HCT116 (cell line): Measurements from ENCODE around the gene CT45A8.

Experiments
- ATF3 ChIP-seq: IDR thresholded peaks from 2 replicates; pipeline ENCODE4 v1.6.1; 2012
- CTCF ChIP-seq, 3 experiments: fragments of 200-600 bp in 1 of 3; sonication (generic) in 1 of 3; IDR thresholded peaks in 2 of 3; conservative IDR thresholded peaks in 1 of 3; 2 replicates each; pipeline ENCODE4 v1.5.1; 2012 to 2017; ENCODE audit warnings: low read depth in 2 of 3, low read length in 2 of 3, antibody characterized with exemption in 1 of 3, borderline replicate concordance in 1 of 3, control low read depth in 1 of 3, mild to moderate bottlenecking in 1 of 3, mixed read lengths in 1 of 3, mixed run types in 1 of 3, moderate library complexity in 1 of 3; ENCODE audit not compliant: insufficient read depth in 1 of 3
- EZH2 ChIP-seq: fragments of 200-600 bp; sonication (generic); IDR thresholded peaks from 2 replicates; pipeline ENCODE4 v1.6.1; 2017; ENCODE audit warnings: antibody characterized with exemption, mixed run types
- EZH2phosphoT487 ChIP-seq: fragments of 200-600 bp; IDR thresholded peaks from 2 replicates; pipeline ENCODE4 v1.6.1; 2018; ENCODE audit warnings: antibody characterized with exemption, borderline replicate concordance
- JUND ChIP-seq: IDR thresholded peaks from 2 replicates; pipeline ENCODE4 v1.6.1; 2012
- MAX ChIP-seq: IDR thresholded peaks from 2 replicates; pipeline ENCODE4 v1.6.1; 2012
- POLR2A ChIP-seq: IDR thresholded peaks from 2 replicates; pipeline ENCODE4 v1.7.0; 2011; ENCODE audit warnings: borderline replicate concordance; ENCODE audit not compliant: insufficient read depth, insufficient read length; ENCODE audit errors: extremely low read depth
- POLR2AphosphoS5 ChIP-seq: IDR thresholded peaks from 2 replicates; pipeline ENCODE4 v1.6.1; 2011; ENCODE audit warnings: mild to moderate bottlenecking, low read depth, low read length, moderate library complexity
- REST ChIP-seq: IDR thresholded peaks from 2 replicates; pipeline ENCODE4 v1.6.1; 2012; ENCODE audit warnings: low read depth
- SIN3A ChIP-seq: IDR thresholded peaks from 2 replicates; pipeline ENCODE4 v1.6.1; 2012; ENCODE audit warnings: low read depth
- ZBTB33 ChIP-seq: IDR thresholded peaks from 2 replicates; pipeline ENCODE4 v1.6.1; 2011; ENCODE audit warnings: mild to moderate bottlenecking, low read length, moderate library complexity; ENCODE audit not compliant: insufficient replicate concordance; ENCODE audit errors: extremely low read depth
- ZNF274 ChIP-seq: fragments of 200-500 bp; sonication (Bioruptor generic); IDR thresholded peaks from 2 replicates; pipeline ENCODE4 v1.6.1; 2014; ENCODE audit warnings: mild to moderate bottlenecking, low read depth, low read length, inconsistent platforms

- TF ChIP-seq ATF3 (no peak), JUND (no peak), SIN3A (no peak), MAX (no peak), CTCF (IDR thresholded peaks at IDR 0.05 in 2 of 3, conservative IDR thresholded peaks at IDR 0.05 in 1 of 3; ENCODE audit: borderline replicate concordance in 1 of 3, insufficient read depth in 1 of 3, low read depth in 2 of 3, low read length in 2 of 3) (no peak), EZH2 (no peak), REST (no peak), POLR2AphosphoS5 (no peak), EZH2phosphoT487 (no peak), POLR2A (no peak), ZNF274 (no peak), ZBTB33 (no peak)
Measured at GRCh38 chrX:135892781-135893180, 38.4 kb upstream of the CT45A8 start.
